AG10803 (cell line): ENCODE measurements around the gene ITGA1.

Experiments used
- DNase-seq: peaks from one replicate; pipeline ENCODE4 v3.0.0; 2010; ENCODE audit warnings: low read depth
- H3K4me3 ChIP-seq: 2 replicates; pipeline ENCODE4 v1.5.1; 2011; ENCODE audit warnings: mild to moderate bottlenecking, low read length, control low read depth
- TF ChIP-seq, protein P1 (sequence below): conservative IDR thresholded peaks from 2 replicates; pipeline ENCODE4 v1.5.1; 2011; ENCODE audit warnings: mild to moderate bottlenecking, low read length, control low read depth, inconsistent platforms

ITGA1 gene

GRCh38 chr5:52759331-52759730 lies 28.4 kb upstream of the ITGA1 start:
- DNase-seq: no peak
- TF ChIP-seq, protein P1, sequence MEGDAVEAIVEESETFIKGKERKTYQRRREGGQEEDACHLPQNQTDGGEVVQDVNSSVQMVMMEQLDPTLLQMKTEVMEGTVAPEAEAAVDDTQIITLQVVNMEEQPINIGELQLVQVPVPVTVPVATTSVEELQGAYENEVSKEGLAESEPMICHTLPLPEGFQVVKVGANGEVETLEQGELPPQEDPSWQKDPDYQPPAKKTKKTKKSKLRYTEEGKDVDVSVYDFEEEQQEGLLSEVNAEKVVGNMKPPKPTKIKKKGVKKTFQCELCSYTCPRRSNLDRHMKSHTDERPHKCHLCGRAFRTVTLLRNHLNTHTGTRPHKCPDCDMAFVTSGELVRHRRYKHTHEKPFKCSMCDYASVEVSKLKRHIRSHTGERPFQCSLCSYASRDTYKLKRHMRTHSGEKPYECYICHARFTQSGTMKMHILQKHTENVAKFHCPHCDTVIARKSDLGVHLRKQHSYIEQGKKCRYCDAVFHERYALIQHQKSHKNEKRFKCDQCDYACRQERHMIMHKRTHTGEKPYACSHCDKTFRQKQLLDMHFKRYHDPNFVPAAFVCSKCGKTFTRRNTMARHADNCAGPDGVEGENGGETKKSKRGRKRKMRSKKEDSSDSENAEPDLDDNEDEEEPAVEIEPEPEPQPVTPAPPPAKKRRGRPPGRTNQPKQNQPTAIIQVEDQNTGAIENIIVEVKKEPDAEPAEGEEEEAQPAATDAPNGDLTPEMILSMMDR: no peak
- no peak overlapping the region for H3K4me3 ChIP-seq

DNA sequence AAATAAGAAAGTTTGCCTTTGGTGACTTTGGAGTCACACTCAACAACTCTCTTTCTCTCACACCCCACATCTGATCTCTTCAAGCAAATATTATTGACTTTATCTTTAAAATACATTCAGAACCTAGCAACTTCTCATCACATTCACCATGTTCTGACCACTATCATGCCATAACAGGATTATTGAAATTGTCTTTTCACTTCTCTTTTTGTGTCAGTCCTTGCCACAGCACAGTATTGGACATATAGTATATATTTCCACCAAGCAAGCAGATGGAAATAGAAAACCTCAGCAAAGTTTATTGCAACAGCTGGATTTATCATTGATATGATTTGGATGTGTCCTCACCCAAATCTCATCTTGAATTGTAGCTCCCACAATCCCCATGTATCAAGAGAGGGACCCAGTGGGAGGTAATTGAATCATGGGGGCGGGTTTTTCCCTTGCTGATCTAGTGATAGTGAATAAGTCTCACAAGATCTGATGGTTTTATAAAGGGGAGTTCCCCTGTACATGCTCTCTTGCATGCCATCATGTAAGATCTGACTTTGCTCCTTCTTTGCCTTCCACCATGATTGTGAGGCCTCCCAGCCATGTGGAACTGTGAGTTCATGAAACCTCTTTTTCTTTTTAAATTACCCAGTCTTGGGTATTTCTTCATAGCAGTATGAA lies 26.9 kb upstream of the ITGA1 start:
- TF ChIP-seq, protein P1: no peak
- no peak for DNase-seq

DNA sequence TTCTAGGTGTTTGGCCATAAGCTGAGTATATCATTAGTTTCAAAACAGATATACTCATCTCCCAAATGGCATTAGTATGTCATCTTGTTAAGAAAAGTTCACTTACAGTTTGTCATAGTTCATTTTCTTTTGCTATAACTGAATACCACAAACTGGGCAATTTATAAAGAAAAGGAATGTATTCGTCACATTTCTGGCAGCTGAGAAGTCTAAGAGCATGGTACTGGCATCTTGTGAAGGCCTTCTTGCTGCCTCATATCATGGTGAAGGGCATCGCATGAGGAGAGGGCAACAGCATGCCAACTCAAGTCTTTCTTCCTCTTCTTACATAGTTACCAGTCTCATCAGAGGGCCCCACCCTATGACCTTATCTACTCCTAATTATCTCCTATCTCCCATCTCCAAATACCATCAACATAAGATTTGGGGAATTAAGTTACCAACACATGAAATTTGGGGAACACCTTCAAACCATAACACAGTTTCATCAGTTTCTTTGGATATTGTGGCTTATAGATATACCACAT lies 20.4 kb upstream of the ITGA1 start:
- TF ChIP-seq, protein P1: no peak
- no peak for DNase-seq
- H3K4me3 ChIP-seq: no peak overlapping the region

More for the DNA sequence above, 26.9 kb upstream of the ITGA1 start:
- H3K4me3 ChIP-seq: no peak overlapping the region

- no peak overlapping the region for H3K4me3 ChIP-seq
- DNase-seq: no peak
- TF ChIP-seq, protein P1: no peak
Observed at GRCh38 chr5:52767766-52768480, 19.8 kb upstream of the ITGA1 start.

DNA sequence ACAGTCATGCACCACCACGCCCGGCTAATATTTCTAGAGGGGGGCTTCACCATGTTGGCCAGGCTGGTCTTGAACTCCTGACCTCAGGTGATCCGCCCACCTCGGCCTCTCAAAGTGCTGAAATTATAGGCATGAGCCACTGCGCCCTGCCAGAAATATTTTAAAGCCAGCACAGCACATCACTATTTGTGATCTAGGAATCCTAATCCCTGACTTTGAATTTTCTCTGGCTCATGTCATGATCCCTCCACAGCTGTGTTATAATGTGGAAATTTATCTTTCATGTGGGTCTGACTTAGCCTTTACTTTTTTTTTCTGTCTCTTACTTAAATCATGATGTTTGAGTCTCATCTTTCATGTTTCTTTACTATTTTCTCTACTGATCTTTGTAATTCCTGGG lies 18.7 kb upstream of the ITGA1 start:
- TF ChIP-seq, protein P1: no peak
- H3K4me3 ChIP-seq: no peak overlapping the region
- no peak for DNase-seq

DNA sequence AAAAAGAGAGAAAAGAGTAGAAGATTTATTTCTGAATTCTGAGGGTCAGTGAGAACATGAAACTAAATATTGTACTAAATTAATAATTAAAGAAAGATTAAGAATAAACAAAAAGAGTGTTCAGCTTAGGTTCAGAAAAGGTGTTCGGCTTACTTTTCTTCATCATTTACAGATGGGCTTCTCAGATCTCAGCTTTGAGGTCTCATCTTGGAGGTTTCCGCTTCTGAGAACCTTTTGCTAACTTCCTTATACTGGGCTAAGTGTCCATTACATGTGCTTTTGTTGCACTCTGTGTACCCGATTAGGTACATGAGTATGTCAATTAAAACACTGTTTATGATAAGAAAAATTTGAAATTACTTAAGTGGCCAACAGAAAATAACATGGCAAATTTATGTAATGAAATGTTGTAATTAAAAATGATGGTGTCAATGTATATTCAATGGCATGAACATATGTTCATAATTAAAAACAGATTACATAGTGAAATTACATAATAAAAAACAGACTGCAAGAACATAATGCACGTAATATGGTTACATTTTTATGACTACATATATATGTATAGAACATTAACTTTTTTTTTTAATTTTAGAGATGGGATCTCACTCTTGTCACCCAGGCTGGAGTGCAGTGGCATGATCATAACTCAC lies 17.3 kb upstream of the ITGA1 start:
- no peak for DNase-seq
- TF ChIP-seq, protein P1: no peak
- H3K4me3 ChIP-seq: no peak overlapping the region
